ENCODE measurements around the gene HES6. TPM values are rescaled to one million over a fixed set of nuclear protein-coding genes. Genes with fewer than 3 reads are reported as not detected.
A peak's percentile ranks its signal among the peaks of the same experiment; 100 is the strongest.

HES6 gene
- total and polyA plus RNA-seq, 2 experiments from 2014 or later = 38.8 to 76.3 TPM

- Mint-ChIP-seq H3K27me3 (ENCODE audit: insufficient read depth, low read depth, poor library complexity) (peaks cover 48% of the 10 kb centered on the region), H3K9me3 (peaks cover 3% of the 10 kb centered on the region; the same call in 2 of the 3 replicates), H3K4me1 (peaks cover 13% of the 10 kb centered on the region), H3K36me3 (ENCODE audit: low read depth) (no peaks in the 10 kb centered on the region; the same call in 2 of the 3 replicates), H3K4me3 (peak overlapping the region; percentile 80), H3K27ac (no peak overlapping the region)
- Histone ChIP-seq H3K9me2 (ENCODE audit: insufficient read depth) (peaks cover 3% of the 10 kb centered on the region; the same call in 1 of the 2 replicates), H2AFZ (peak overlapping the region; percentile 99), H3K36me3 (ENCODE audit: insufficient read depth) (no peaks in the 10 kb centered on the region), H3F3A (replicated peaks; ENCODE audit: low read depth) (no peaks in the 10 kb centered on the region), H3K4me3 (peak overlapping the region; percentile 84; the same call in 1 of the 2 replicates), H4K20me1 (replicated peaks; ENCODE audit: insufficient read depth) (no peaks in the 10 kb centered on the region), H3K27me3 (ENCODE audit: insufficient read depth) (peaks cover 50% of the 10 kb centered on the region), H3K79me2 (replicated peaks; ENCODE audit: insufficient read depth) (no peaks in the 10 kb centered on the region), H3K4me2 (peak overlapping the region; percentile 100; the same call in 1 of the 2 replicates), H3K4me1 (ENCODE audit: insufficient read depth) (peaks cover 4% of the 10 kb centered on the region; the same call in 1 of the 2 replicates), H3K27ac (ENCODE audit: low read depth) (no peak overlapping the region)
- no peak for DNase-seq (ENCODE audit: low spot score)
- TF ChIP-seq ZNF331 (CRISPR knock-in tag; IDR thresholded peaks at IDR 0.05; ENCODE audit: low read depth) (no peak), STAT1 (IDR thresholded peaks at IDR 0.05; ENCODE audit: unreplicated experiment) (no peak), ZNF462 (CRISPR knock-in tag; IDR thresholded peaks at IDR 0.05) (no peak), CREB1 (CRISPR knock-in tag; IDR thresholded peaks at IDR 0.05; ENCODE audit: low read depth) (no peak), POLR2AphosphoS5 (IDR thresholded peaks at IDR 0.05; ENCODE audit: low read depth) (no peak), EZH2 (IDR thresholded peaks at IDR 0.05; ENCODE audit: low read depth, unreplicated experiment) (no peak), NANOG (IDR thresholded peaks at IDR 0.05; ENCODE audit: borderline replicate concordance) (no peak), REST (IDR thresholded peaks at IDR 0.05; ENCODE audit: unreplicated experiment) (no peak), JUNB (IDR thresholded peaks at IDR 0.05; ENCODE audit: unreplicated experiment) (no peak), EZH2phosphoT487 (IDR thresholded peaks at IDR 0.05; ENCODE audit: unreplicated experiment) (no peak)
- TF ChIP-seq, protein P1, sequence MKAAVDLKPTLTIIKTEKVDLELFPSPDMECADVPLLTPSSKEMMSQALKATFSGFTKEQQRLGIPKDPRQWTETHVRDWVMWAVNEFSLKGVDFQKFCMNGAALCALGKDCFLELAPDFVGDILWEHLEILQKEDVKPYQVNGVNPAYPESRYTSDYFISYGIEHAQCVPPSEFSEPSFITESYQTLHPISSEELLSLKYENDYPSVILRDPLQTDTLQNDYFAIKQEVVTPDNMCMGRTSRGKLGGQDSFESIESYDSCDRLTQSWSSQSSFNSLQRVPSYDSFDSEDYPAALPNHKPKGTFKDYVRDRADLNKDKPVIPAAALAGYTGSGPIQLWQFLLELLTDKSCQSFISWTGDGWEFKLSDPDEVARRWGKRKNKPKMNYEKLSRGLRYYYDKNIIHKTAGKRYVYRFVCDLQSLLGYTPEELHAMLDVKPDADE (IDR thresholded peaks at IDR 0.05) = no peak
- TF ChIP-seq, protein P2, sequence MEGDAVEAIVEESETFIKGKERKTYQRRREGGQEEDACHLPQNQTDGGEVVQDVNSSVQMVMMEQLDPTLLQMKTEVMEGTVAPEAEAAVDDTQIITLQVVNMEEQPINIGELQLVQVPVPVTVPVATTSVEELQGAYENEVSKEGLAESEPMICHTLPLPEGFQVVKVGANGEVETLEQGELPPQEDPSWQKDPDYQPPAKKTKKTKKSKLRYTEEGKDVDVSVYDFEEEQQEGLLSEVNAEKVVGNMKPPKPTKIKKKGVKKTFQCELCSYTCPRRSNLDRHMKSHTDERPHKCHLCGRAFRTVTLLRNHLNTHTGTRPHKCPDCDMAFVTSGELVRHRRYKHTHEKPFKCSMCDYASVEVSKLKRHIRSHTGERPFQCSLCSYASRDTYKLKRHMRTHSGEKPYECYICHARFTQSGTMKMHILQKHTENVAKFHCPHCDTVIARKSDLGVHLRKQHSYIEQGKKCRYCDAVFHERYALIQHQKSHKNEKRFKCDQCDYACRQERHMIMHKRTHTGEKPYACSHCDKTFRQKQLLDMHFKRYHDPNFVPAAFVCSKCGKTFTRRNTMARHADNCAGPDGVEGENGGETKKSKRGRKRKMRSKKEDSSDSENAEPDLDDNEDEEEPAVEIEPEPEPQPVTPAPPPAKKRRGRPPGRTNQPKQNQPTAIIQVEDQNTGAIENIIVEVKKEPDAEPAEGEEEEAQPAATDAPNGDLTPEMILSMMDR (conservative IDR thresholded peaks at IDR 0.05; ENCODE audit: low read depth in 2 of 2) = no peak
- no peak for ATAC-seq
Measured at GRCh38 chr2:238231809-238232208, 8.0 kb downstream of the HES6 start.

Measured in GM23338 (cell line).